Gastroesophageal sphincter (tissue), 4 donors: ENCODE data around the gene ZHX3. TPM values are rescaled to one million over a fixed set of nuclear protein-coding genes. Genes with fewer than 3 reads are reported as not detected.

Experiments used
- ATAC-seq: fragments of 150-250 bp; one replicate; pipeline ENCODE4 v1.9.1; 2016; ENCODE audit warnings: mild to moderate bottlenecking, moderate library complexity
- H3K27ac ChIP-seq, 4 donors: fragments of 200-600 bp; sonication (generic) in 3 of 4; 1 replicate in 3 of 4; 2 replicates in 1 of 4; pipeline ENCODE4 v1.5.1; 2016 to 2019
- H3K27me3 ChIP-seq: fragments of 200-600 bp; sonication (generic); one replicate; pipeline ENCODE4 v1.5.1; 2019
- H3K36me3 ChIP-seq, 2 donors: fragments of 200-600 bp; sonication (generic); one replicate each; pipeline ENCODE4 v1.5.1; 2019; ENCODE audit warnings: control low read depth in 1 of 2
- H3K4me1 ChIP-seq, 3 donors: fragments of 200-600 bp; sonication (generic); 1 replicate in 2 of 3; 2 replicates in 1 of 3; pipeline ENCODE4 v1.5.1; 2016 to 2019; ENCODE audit warnings: control low read depth in 2 of 3
- H3K4me3 ChIP-seq, 2 donors: fragments of 200-600 bp; sonication (generic); one replicate each; pipeline ENCODE4 v1.5.1; 2019; ENCODE audit warnings: mild to moderate bottlenecking in 1 of 2, moderate library complexity in 1 of 2
- H3K9me3 ChIP-seq, 3 donors: fragments of 200-600 bp; sonication (generic); one replicate each; pipeline ENCODE4 v1.5.1; 2017 to 2019; ENCODE audit warnings: control low read depth in 2 of 3
- CTCF ChIP-seq, 4 experiments: fragments of 200-600 bp in 2 of 4; fragments of 450-650 bp in 2 of 4; sonication (generic) in 1 of 4; IDR thresholded peaks; one replicate each; pipeline ENCODE4 v1.5.1; 2017 to 2019; ENCODE audit warnings: antibody characterized with exemption in 4 of 4, mild to moderate bottlenecking in 2 of 4, moderate library complexity in 2 of 4
- EP300 ChIP-seq: sonication (generic); formaldehyde crosslinking; IDR thresholded peaks from one replicate; pipeline ENCODE4 v1.6.1; 2017; ENCODE audit warnings: antibody characterized with exemption, mild to moderate bottlenecking
- POLR2A ChIP-seq, 2 donors: fragments of 450-650 bp; IDR thresholded peaks; one replicate each; pipeline ENCODE4 v1.6.1; 2017; ENCODE audit warnings: antibody characterized with exemption in 2 of 2, mild to moderate bottlenecking in 2 of 2, moderate library complexity in 1 of 2
- POLR2AphosphoS5 ChIP-seq: sonication (generic); formaldehyde crosslinking; IDR thresholded peaks from one replicate; pipeline ENCODE4 v1.6.1; 2017; ENCODE audit warnings: antibody characterized with exemption
- WGBS, 2 donors: methylation state at CpG; one replicate each; pipeline ENCODE4 v1.1.5; 2018; ENCODE audit warnings: low coverage in 1 of 2; 5-methylcytosine and 5-hydroxymethylcytosine counted together
- total RNA-seq, 4 donors: library from RNA; depleted of rRNA; stranded (reverse); fragments of >200 nt; gene quantifications; one replicate each; pipeline ENCODE4 v1.1.0, GENCODE V29; 2016

The ZHX3 gene
- total RNA-seq, 4 donors from 2014 or later, result 121 to 183 (median 155) TPM

- no peak for TF ChIP-seq POLR2A (IDR thresholded peaks at IDR 0.05)
- no peak for TF ChIP-seq EP300
- no peak for TF ChIP-seq CTCF (IDR thresholded peaks at IDR 0.05)
- TF ChIP-seq POLR2AphosphoS5, result no peak
- 100% methylated on average over 2 of the region's 13 CpGs; no CpG with 5 or more reads in 1 of the 2 donors for WGBS, 2 donors
- H3K27me3 ChIP-seq, result no peaks in the 10 kb centered on the region
- H3K4me3 ChIP-seq, result no peak overlapping the region
- H3K27ac ChIP-seq, result peak overlapping the region; percentile 29 to 90 (median 84)
- peaks cover 18 to 84% (median 63%) of the 10 kb centered on the region in 3 donors for H3K4me1 ChIP-seq
- peaks cover 0 to 62% of the 10 kb centered on the region in 2 donors for H3K36me3 ChIP-seq
- ATAC-seq, result no peak
- no peaks in the 10 kb centered on the region for H3K9me3 ChIP-seq
Observed at GRCh38 chr20:41173791-41174341, 143.7 kb downstream of the ZHX3 start.

- Histone ChIP-seq H3K27me3 (no peaks in the 10 kb centered on the region), H3K36me3 (peaks cover 0 to 68% of the 10 kb centered on the region in 2 donors), H3K4me1 (peaks cover 18 to 78% (median 57%) of the 10 kb centered on the region in 3 donors), H3K27ac (peak overlapping the region; percentile 29 to 90 (median 84)), H3K9me3 (no peaks in the 10 kb centered on the region), H3K4me3 (no peak overlapping the region)
- WGBS, 2 donors, result 12% methylated on average over 3 of the region's 9 CpGs; no CpG with 5 or more reads in 1 of the 2 donors
- peak; percentile 83 for TF ChIP-seq POLR2AphosphoS5
- no peak for TF ChIP-seq EP300
- TF ChIP-seq POLR2A (IDR thresholded peaks at IDR 0.05), result no peak
- TF ChIP-seq CTCF (IDR thresholded peaks at IDR 0.05), result peak in 3 of 4 experiments; percentile 98
- peak; percentile 90 for ATAC-seq
Observed at GRCh38 chr20:41173161-41173721, 144.3 kb downstream of the ZHX3 start.

DNA sequence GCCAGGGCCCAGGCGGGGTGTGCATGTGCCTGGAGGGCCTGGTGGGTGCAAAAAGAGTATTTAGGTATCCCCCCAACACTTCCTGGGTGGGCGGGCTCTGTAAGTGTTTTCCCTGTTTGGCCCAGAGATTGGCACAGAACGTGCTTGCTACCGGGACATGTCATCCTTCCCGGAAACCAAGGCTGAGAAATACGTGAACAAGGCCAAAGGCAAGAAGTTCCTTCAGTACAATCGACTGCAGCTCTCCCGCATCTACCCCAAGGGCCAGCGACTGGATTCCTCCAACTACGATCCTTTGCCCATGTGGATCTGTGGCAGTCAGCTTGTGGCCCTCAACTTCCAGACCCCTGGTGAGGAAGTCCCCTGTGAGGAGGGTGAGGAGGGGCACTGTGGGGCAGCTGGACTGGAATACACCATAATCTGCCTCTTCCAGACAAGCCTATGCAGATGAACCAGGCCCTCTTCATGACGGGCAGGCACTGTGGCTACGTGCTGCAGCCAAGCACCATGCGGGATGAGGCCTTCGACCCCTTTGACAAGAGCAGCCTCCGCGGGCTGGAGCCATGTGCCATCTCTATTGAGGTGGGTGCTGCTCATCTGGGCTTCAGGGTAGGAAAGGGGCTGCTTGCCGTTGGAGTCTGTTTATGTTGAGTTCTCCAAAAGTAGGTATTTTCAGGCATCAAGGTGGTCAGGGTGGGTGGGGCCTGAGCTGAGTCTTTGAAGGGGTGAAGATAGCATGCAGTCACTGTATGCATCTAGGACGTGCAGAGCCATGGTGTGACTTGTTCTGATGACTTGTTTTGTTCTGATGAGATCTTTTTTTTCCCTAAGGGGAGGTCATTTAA, 145.0 kb downstream of the ZHX3 start:
- Histone ChIP-seq H3K4me3 (no peak overlapping the region), H3K27me3 (no peaks in the 10 kb centered on the region), H3K4me1 (peaks cover 14 to 70% (median 50%) of the 10 kb centered on the region in 3 donors), H3K27ac (peak overlapping the region; percentile 54 to 90 (median 84)), H3K36me3 (peaks cover 0 to 76% of the 10 kb centered on the region in 2 donors), H3K9me3 (no peaks in the 10 kb centered on the region)
- ATAC-seq, result peak; percentile 43
- TF ChIP-seq EP300 (no peak), POLR2AphosphoS5 (peak; percentile 72)
- WGBS, 2 donors, result 25 to 45% methylated on average over 3 to 5 of the region's 18 CpGs

- WGBS, 2 donors, result 54% methylated on average over 3 of the region's 3 CpGs; no CpG with 5 or more reads in 1 of the 2 donors
- no peak for ATAC-seq
- H3K4me3 ChIP-seq, result no peak overlapping the region
- no peaks in the 10 kb centered on the region for H3K9me3 ChIP-seq
- no peaks in the 10 kb centered on the region for H3K27me3 ChIP-seq
- peak overlapping the region; percentile 54 to 90 (median 84) for H3K27ac ChIP-seq
- H3K4me1 ChIP-seq, result peaks cover 11 to 63% (median 43%) of the 10 kb centered on the region in 3 donors
- no peak for TF ChIP-seq POLR2AphosphoS5
- no peak for TF ChIP-seq CTCF (IDR thresholded peaks at IDR 0.05)
- no peak for TF ChIP-seq EP300
- TF ChIP-seq POLR2A (IDR thresholded peaks at IDR 0.05), result no peak
- H3K36me3 ChIP-seq, result peaks cover 0 to 83% of the 10 kb centered on the region in 2 donors
Observed at GRCh38 chr20:41171736-41172295, 145.7 kb downstream of the ZHX3 start.
